Sigmoid colon (tissue), 4 donors: Measurements from ENCODE around the gene MTSS2.

Experiments
- CTCF ChIP-seq, 4 experiments: fragments of 450-650 bp in 3 of 4; fragments of 200-600 bp in 1 of 4; IDR thresholded peaks; one replicate each; pipeline ENCODE4 v1.5.1; 2016 to 2019; ENCODE audit warnings: antibody characterized with exemption in 4 of 4, mild to moderate bottlenecking in 3 of 4, moderate library complexity in 2 of 4
- EP300 ChIP-seq, 4 donors: sonication (generic); formaldehyde crosslinking; IDR thresholded peaks; one replicate each; pipeline ENCODE4 v1.6.1; 2017; ENCODE audit warnings: antibody characterized with exemption in 4 of 4
- POLR2A ChIP-seq, 2 donors: fragments of 450-650 bp; IDR thresholded peaks; one replicate each; pipeline ENCODE4 v1.6.1; 2016; ENCODE audit warnings: antibody characterized with exemption in 2 of 2, mild to moderate bottlenecking in 2 of 2, moderate library complexity in 2 of 2
- POLR2AphosphoS5 ChIP-seq, 4 donors: sonication (generic); formaldehyde crosslinking; IDR thresholded peaks; one replicate each; pipeline ENCODE4 v1.6.1; 2017; ENCODE audit warnings: antibody characterized with exemption in 4 of 4

- TF ChIP-seq CTCF (IDR thresholded peaks at IDR 0.05) (no peak), EP300 (IDR thresholded peaks at IDR 0.05) (no peak), POLR2A (IDR thresholded peaks at IDR 0.05) (no peak), POLR2AphosphoS5 (IDR thresholded peaks at IDR 0.05) (no peak)
These were observed 42.3 kb upstream of the MTSS2 start for GRCh38 chr16:70728150-70728549.
